Ovary (tissue), 9 donors: Measurements from ENCODE around the gene TRMT1. TPM values are rescaled to one million over a fixed set of nuclear protein-coding genes. Genes with fewer than 3 reads are reported as not detected.

Experiments used
- DNase-seq, 5 donors: peaks; one replicate each; pipeline ENCODE4 v3.0.0-alpha.2; 2019 to 2020
- H3K27ac ChIP-seq, 2 donors: fragments of 200-600 bp; one replicate each; pipeline versions ENCODE4 v1.5.1 to v1.8.0; 2019 to 2022
- H3K27me3 ChIP-seq: fragments of 200-600 bp; one replicate; pipeline ENCODE4 v1.8.0; 2022
- H3K36me3 ChIP-seq: fragments of 200-600 bp; sonication (generic); one replicate; pipeline ENCODE4 v1.5.1; 2019
- H3K4me1 ChIP-seq: one replicate; pipeline ENCODE4 v1.8.1; 2013; ENCODE audit warnings: mild to moderate bottlenecking, moderate library complexity; ENCODE audit not compliant: insufficient read depth
- H3K4me3 ChIP-seq: fragments of 200-600 bp; sonication (generic); one replicate; pipeline ENCODE4 v1.5.1; 2017
- H3K9me3 ChIP-seq, 2 donors: fragments of 200-600 bp in 1 of 2; sonication (generic) in 1 of 2; one replicate each; pipeline versions ENCODE4 v1.5.1 to v1.8.1; 2013 to 2019; ENCODE audit warnings: mild to moderate bottlenecking in 1 of 2, moderate library complexity in 1 of 2
- CTCF ChIP-seq, 3 donors: fragments of 450-650 bp in 2 of 3; fragments of 200-600 bp in 1 of 3; IDR thresholded peaks; one replicate each; pipeline versions ENCODE4 v1.5.1 to v1.8.0; 2016 to 2022; ENCODE audit warnings: antibody characterized with exemption in 3 of 3, mild to moderate bottlenecking in 1 of 3
- EP300 ChIP-seq: sonication (generic); formaldehyde crosslinking; IDR thresholded peaks from one replicate; pipeline ENCODE4 v1.6.1; 2017; ENCODE audit warnings: antibody characterized with exemption
- POLR2A ChIP-seq: fragments of 450-650 bp; IDR thresholded peaks from one replicate; pipeline ENCODE4 v1.6.1; 2017; ENCODE audit warnings: antibody characterized with exemption, mild to moderate bottlenecking, moderate library complexity
- WGBS, 3 donors: extraction: QIAGEN DNeasy Blood & Tissue Kit in 1 of 3; methylation state at CpG; one replicate each; pipeline versions ENCODE4 v1.1.5 to v1.1.7; 2013 to 2017; 5-methylcytosine and 5-hydroxymethylcytosine counted together
- intact Hi-C, 4 donors: fragments of 100-400 bp; cut with DNase I; formaldehyde crosslinking; loops; one replicate each; pipeline versions ENCODE4 v1.11.0 to v1.15.1; 2022 to 2023
- polyA plus RNA-seq, 2 donors: library from polyadenylated mRNA; stranded (reverse); fragments of 200-250 nt in 1 of 2; fragments of 350-450 nt in 1 of 2; fragmentation: Illumina TruSeq in 1 of 2; extraction: RNeasy Lipid Tissue Mini Kit (QIAGEN cat#74804) in 1 of 2; gene quantifications; one replicate each; pipeline ENCODE4 v1.2.3, GENCODE V29; 2013 to 2014
- total RNA-seq, 7 donors: library from RNA; depleted of rRNA in 2 of 7; stranded (reverse); fragments of >200 nt in 2 of 7; fragmentation: NEBNext Ultra II Directional in 3 of 7; extraction: Animal tissue kit (Norgen Biotek cat#: 25700) in 3 of 7; gene quantifications; one replicate each; pipeline versions ENCODE4 v1.1.0 to v1.2.4, GENCODE V29; 2016 to 2023
- donor health status: DM: no; HTN: no; CAD: no; lungs with moderate emphysema.
- donor health status: DM: no; HTN: no; CAD: no.
- donor health status: Bipolar disorder and iron deficiency.
- donor health status: DM: yes; HTN: yes; CAD: no.
- donor health status: DM: no; HTN: no; CAD: no.
- donor health status: DM: yes; HTN: yes; CAD: no.

The TRMT1 gene
- total and polyA plus RNA-seq, 9 donors: 7.6 to 54.8 (median 37.2) TPM

DNA sequence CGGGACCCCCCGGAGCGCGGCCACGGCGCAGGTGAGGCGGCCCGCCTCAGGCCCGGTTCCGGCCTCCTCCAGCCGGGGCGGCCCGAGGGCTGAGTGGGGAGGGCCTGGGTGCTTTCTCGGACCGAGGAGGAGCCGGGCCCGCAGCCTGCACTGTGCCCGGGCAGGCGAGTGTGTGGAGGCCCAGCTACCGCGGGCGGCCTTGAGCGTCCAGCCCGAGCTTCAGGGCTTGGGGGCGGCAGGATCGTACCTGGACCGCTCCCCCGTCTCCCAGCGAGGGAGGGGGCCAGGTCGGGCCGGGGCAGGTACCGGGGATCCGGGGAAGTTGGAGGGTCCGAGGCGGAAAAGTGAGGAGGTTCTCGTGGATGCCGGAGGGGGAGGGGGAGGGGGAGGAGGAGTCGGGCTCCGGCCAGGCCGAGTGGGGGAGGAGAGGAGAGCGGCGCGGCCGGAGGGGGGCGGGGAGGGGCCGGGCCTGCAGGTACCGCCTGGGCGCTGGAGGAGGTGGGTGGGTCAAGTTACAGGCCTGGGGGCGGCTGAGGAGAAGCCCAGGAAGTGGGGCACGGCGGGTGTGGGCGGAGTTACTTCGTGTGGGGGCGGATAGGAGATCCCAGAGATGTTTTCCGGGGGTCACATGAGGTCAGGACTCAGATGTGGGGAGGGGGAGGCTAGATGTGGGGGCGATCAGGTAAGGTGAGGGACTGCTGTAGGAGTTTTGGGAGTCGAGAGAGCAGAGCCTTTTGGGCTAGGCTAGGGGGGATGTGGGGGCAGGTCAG lies 2.1 kb upstream of the TRMT1 start:
- WGBS, 3 donors: 1% methylated on average over 41 to 57 of the region's 57 CpGs
- H3K36me3 ChIP-seq: no peaks in the 10 kb centered on the region
- H3K9me3 ChIP-seq: no peaks in the 10 kb centered on the region
- H3K4me3 ChIP-seq: peak overlapping the region; percentile 96
- intact Hi-C loops: no loop called here
- no peak for TF ChIP-seq EP300
- TF ChIP-seq CTCF (IDR thresholded peaks at IDR 0.05): no peak
- TF ChIP-seq POLR2A: no peak
- DNase-seq: peak in 4 of 5 donors; percentile 52 to 72 (median 72)
- peak overlapping the region in 1 of 2 donors; percentile 66 for H3K27ac ChIP-seq
- peaks cover 13% of the 10 kb centered on the region for H3K4me1 ChIP-seq
- no peaks in the 10 kb centered on the region for H3K27me3 ChIP-seq

DNA sequence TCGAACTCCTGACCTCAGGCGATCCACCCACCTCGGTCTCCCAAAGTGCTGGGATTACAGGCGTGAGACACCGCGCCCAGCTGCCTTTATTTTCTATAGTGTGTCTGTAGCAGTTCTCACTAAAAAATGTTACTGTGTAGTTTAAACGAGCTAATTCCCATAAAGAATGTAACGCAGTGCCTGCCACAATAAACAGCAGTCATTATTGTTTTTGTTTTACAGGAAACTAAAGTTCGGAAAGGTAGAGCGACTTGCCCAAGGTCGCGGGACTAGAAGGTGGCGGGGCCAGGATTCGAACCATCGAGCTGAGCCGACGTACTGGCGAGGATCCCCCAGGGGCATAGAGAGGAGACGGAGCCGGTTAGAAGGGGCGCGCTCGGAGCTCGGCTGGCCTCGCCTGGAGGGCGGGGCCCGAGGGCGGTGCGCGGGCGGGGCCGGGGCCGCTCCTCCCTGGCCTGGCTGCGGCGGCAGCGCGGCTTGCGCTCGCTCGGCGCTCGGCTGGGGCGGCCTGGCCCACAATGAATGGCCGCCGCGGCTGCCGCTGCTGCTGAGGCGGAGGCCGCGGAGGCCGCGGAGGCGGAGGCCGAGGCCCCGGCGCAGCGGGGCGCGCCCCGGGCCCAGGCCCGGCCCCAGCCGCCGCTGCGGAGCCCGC lies 1.4 kb upstream of the TRMT1 start, which contains the start of gene NACC1:
Gene NACC1, plus strand, starts transcription at position 493 of the 652 bp plus-strand sequence. CDS start 16,944 bp downstream, outside the sequence.
- 2 to 11% (median 4%) methylated on average over 18 to 65 of the region's 65 CpGs for WGBS, 3 donors
- peak; percentile 84 to 93 (median 87) for DNase-seq
- intact Hi-C loops: no loop called here

DNA sequence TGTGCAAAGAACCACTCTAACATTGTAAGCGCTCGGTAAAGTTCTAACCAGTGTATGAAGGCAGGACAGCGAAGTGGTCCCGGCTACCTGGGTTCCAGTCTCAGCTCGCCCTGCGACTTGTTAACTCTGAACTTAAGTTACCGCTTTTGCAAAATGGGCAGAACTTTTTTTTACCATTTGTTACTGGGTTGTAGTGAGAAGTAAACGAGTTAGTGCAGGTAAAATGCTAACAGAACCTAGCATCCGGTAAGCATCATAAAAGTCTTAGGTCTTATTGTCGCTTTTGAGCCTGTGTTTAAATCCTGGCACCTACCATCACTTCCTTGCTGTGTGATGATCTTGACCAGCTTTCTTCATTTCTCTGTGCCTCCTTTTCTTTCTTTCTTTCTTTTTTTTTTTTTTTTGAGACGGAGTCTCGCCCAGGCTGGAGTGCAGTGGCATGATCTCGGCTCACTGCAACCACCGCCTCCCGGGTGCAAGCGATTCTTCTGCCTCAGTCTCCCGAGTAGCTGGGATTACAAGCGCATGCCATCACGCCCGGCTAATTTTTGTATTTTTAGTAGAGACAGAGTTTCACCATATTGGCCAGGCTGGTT lies 734 bp upstream of the TRMT1 start:
- Histone ChIP-seq H3K27ac (no peak overlapping the region), H3K9me3 (no peaks in the 10 kb centered on the region), H3K4me3 (peak overlapping the region; percentile 96), H3K36me3 (no peaks in the 10 kb centered on the region), H3K4me1 (peaks cover 13% of the 10 kb centered on the region), H3K27me3 (no peaks in the 10 kb centered on the region)
- TF ChIP-seq POLR2A: no peak
- no peak for TF ChIP-seq CTCF (IDR thresholded peaks at IDR 0.05)
- TF ChIP-seq EP300: no peak
- DNase-seq: no peak
- WGBS, 3 donors: 7 to 18% (median 12%) methylated on average over 20 of the region's 20 CpGs
- intact Hi-C loops: no loop called here

More for the DNA sequence above, 1.4 kb upstream of the TRMT1 start, which contains the start of gene NACC1:
- TF ChIP-seq POLR2A: no peak
- TF ChIP-seq EP300: no peak
- TF ChIP-seq CTCF (IDR thresholded peaks at IDR 0.05): no peak
- H3K4me1 ChIP-seq: peaks cover 13% of the 10 kb centered on the region
- H3K9me3 ChIP-seq: no peaks in the 10 kb centered on the region
- no peaks in the 10 kb centered on the region for H3K27me3 ChIP-seq
- peak within 1 kb of the TSS; percentile 96 for H3K4me3 ChIP-seq
- H3K27ac ChIP-seq: peak within 1 kb of the TSS in 1 of 2 donors; percentile 66
- no peaks in the 10 kb centered on the region for H3K36me3 ChIP-seq

- H3K27ac ChIP-seq: peak overlapping the region in 1 of 2 donors; percentile 43
- no peaks in the 10 kb centered on the region for H3K9me3 ChIP-seq
- no peak for TF ChIP-seq EP300
- TF ChIP-seq POLR2A: no peak
- no peak for TF ChIP-seq CTCF (IDR thresholded peaks at IDR 0.05)
- H3K4me3 ChIP-seq: peak overlapping the region; percentile 96
- DNase-seq: no peak
- no peaks in the 10 kb centered on the region for H3K27me3 ChIP-seq
- H3K36me3 ChIP-seq: no peaks in the 10 kb centered on the region
- H3K4me1 ChIP-seq: peaks cover 13% of the 10 kb centered on the region
- 1 to 2% (median 1%) methylated on average over 18 of the region's 18 CpGs for WGBS, 3 donors
- intact Hi-C loops: no loop called here
These were observed 631 bp downstream of the TRMT1 start for GRCh38 chr19:13115936-13116281.
